ENCODE data around the gene DUSP23. TPM values are rescaled to one million over a fixed set of nuclear protein-coding genes. Genes with fewer than 3 reads are reported as not detected.
A peak's percentile ranks its signal among the peaks of the same experiment; 100 is the strongest.

Gene DUSP23
- total RNA-seq, 6 experiments from 2014 or later: 28.3 to 125 (median 69.4) TPM

DNA sequence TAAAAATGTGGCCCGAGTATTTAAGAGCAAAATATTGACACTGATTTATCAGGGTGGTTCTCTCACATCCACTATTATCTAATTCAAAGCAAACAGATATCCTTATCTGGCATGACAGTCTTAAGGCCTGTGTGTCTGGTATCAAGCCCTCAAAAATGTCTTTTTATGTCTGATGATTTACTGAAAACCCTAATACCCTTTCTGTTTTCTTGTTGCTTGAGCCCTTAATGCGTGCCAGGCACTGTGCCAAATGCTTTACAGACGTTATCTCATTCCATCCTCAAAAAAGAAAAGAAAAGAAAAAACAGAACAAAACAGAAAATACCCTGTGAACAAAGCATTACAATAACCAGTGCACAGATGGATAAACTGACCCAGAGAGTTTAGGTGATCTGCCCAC is 5.7 kb downstream of the DUSP23 start:
- no peak overlapping the region for H3K27ac ChIP-seq
- WGBS (ENCODE audit: insufficient coverage, low coverage, low lambda C conversion rate, missing lambda C conversion rate): 56% methylated on average over 3 of the region's 3 CpGs
- no peak for ATAC-seq
- peaks cover 0 to 12% (median 6%) of the 10 kb centered on the region in 4 donors for H3K4me1 ChIP-seq
- no peaks in the 10 kb centered on the region for H3K36me3 ChIP-seq
- TF ChIP-seq, protein P1, sequence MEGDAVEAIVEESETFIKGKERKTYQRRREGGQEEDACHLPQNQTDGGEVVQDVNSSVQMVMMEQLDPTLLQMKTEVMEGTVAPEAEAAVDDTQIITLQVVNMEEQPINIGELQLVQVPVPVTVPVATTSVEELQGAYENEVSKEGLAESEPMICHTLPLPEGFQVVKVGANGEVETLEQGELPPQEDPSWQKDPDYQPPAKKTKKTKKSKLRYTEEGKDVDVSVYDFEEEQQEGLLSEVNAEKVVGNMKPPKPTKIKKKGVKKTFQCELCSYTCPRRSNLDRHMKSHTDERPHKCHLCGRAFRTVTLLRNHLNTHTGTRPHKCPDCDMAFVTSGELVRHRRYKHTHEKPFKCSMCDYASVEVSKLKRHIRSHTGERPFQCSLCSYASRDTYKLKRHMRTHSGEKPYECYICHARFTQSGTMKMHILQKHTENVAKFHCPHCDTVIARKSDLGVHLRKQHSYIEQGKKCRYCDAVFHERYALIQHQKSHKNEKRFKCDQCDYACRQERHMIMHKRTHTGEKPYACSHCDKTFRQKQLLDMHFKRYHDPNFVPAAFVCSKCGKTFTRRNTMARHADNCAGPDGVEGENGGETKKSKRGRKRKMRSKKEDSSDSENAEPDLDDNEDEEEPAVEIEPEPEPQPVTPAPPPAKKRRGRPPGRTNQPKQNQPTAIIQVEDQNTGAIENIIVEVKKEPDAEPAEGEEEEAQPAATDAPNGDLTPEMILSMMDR (IDR thresholded peaks at IDR 0.05): no peak
- TF ChIP-seq POLR2A (IDR thresholded peaks at IDR 0.05): no peak
- intact Hi-C loops (cut with DNase I): no loop called here
- H3K4me3 ChIP-seq: no peak overlapping the region
- H3K9me3 ChIP-seq: no peaks in the 10 kb centered on the region
- no peaks in the 10 kb centered on the region for H3K27me3 ChIP-seq
- DNase-seq: no peak

DNA sequence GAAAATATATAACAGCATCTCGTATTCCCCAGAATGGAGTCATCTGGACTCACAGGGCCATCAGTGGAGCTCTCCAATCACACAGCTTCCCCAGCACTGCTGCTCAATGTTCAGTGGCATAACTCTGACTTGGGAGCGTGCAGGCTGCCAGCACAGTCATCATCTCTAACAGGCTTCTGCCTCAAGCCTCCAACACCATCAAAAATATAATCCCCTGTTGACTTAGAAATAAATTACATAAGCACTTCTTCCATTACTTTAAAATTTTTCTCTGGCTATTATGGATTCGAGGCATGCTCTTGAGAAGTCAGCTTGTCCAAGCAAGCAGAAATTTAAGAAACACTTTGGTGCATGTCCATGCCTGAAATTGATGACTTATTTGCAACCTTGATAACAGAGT is 6.2 kb downstream of the DUSP23 start:
- Histone ChIP-seq H3K4me3 (no peak overlapping the region), H3K4me1 (peaks cover 0 to 9% (median 4%) of the 10 kb centered on the region in 4 donors), H3K27ac (no peak overlapping the region), H3K36me3 (no peaks in the 10 kb centered on the region), H3K9me3 (no peaks in the 10 kb centered on the region), H3K27me3 (no peaks in the 10 kb centered on the region)
- TF ChIP-seq, protein P1 (IDR thresholded peaks at IDR 0.05): no peak
- no peak for ATAC-seq
- 89% methylated on average over 3 of the region's 3 CpGs for WGBS (ENCODE audit: insufficient coverage, low coverage, low lambda C conversion rate, missing lambda C conversion rate)
- intact Hi-C loops (cut with DNase I): no loop called here
- no peak for DNase-seq

DNA sequence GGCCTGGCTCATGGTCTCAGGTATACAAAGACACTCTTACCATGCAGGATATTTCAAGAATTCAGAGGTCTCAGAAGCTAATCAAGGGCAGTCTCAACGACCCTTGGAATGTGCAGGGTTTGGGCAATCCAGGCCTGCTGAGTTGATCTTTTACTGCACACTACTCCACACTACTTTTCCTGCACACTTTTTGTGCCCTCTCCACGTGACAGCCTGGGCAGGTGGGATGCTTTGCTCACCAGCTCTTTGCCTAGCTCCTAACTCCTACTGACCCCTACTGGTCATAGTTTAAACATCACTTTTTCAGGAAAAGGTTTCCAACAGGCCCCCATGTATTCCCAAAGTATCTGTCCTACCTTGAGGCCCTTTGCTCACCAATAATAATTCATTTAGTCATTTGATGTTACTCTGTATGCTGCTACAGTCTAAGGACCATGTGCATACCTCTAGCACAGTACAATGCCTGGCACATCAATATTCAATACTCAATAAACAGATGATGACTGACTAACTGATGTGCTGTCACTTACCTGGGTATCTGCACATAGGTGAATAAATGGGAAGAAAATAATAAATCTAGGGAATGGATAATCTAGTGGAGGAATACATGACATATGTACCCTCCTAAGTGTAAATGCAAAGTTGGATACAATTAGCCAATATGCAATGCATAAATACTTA is 9.6 kb downstream of the DUSP23 start:
- Histone ChIP-seq H3K36me3 (no peaks in the 10 kb centered on the region), H3K27ac (no peak overlapping the region), H3K4me1 (peaks cover 0 to 4% (median 0%) of the 10 kb centered on the region in 4 donors), H3K4me3 (no peak overlapping the region), H3K9me3 (no peaks in the 10 kb centered on the region), H3K27me3 (no peaks in the 10 kb centered on the region)
- no peak for TF ChIP-seq POLR2A (IDR thresholded peaks at IDR 0.05)
- TF ChIP-seq, protein P1 (IDR thresholded peaks at IDR 0.05): peak; percentile 64 to 71 (median 68)
- intact Hi-C loops (cut with DNase I): loop anchor here in 1 of 2 donors (10.0 kb wide), 1 partner anchor 224 kb away; no protein-coding TSS in a partner anchor
- ATAC-seq: peak; percentile 90 to 94 (median 92)
- 6% methylated on average over 2 of the region's 2 CpGs for WGBS (ENCODE audit: insufficient coverage, low coverage, low lambda C conversion rate, missing lambda C conversion rate)
- DNase-seq: peak in 1 of 3 donors; percentile 35

DNA sequence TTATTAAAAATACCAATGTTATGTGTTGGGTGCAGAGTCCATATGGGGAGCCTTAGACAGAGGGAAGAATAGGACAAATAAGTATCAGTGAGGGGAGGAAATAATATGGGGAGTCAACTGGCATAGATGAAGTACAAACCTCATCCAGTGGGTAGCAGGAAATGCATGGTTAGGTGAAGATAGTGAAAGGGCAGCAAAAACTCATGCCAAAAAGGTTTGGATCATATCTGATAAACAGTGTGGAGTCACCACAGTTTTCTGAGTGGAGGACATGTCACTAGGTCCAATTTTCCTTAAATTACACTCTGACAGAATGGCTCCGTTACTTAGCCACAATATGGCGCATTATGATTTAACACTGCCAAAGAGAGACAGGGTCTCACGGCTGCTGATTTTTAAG is 10.3 kb downstream of the DUSP23 start:
- intact Hi-C loops (cut with DNase I): loop anchor here in 1 of 2 donors (10.0 kb wide), 1 partner anchor 224 kb away; no protein-coding TSS in a partner anchor
- DNase-seq (no peak), ATAC-seq (no peak)
- 72% methylated on average over 3 of the region's 3 CpGs for whole genome bisulfite sequencing (ENCODE audit: insufficient coverage, low coverage, low lambda C conversion rate, missing lambda C conversion rate)
- no peak for TF ChIP-seq POLR2A (IDR thresholded peaks at IDR 0.05)
- TF ChIP-seq, protein P1 (IDR thresholded peaks at IDR 0.05): no peak
- Histone ChIP-seq H3K9me3 (no peaks in the 10 kb centered on the region), H3K4me1 (peaks cover 0 to 4% (median 0%) of the 10 kb centered on the region in 4 donors), H3K27ac (no peak overlapping the region), H3K4me3 (no peak overlapping the region), H3K36me3 (no peaks in the 10 kb centered on the region), H3K27me3 (no peaks in the 10 kb centered on the region)
